IMR-90 (cell line): ENCODE results near the gene CACNA1D. TPM values are rescaled to one million over a fixed set of nuclear protein-coding genes. Genes with fewer than 3 reads are reported as not detected.

Experiments
- ATAC-seq: fragments of 200-7000 bp; cut with Tn5 transposase; 2 replicates; pipeline ENCODE4 v1.9.1; 2020; ENCODE audit warnings: low read depth, mild to moderate bottlenecking, moderate library complexity
- BruUV-seq: library from RNA; stranded (reverse); fragments of 400-500 nt; replicated peaks from 2 replicates; lab custom pipeline; 2021; lab: Mats Ljungman, UMichigan
- CTCF ChIA-PET: fragments of 300-600 bp; formaldehyde crosslinking; extraction: SDS; loops from one replicate; lab custom pipeline; 2021; ENCODE audit warnings: antibody characterized with exemption; lab: Yijun Ruan, JAX
- POLR2A ChIA-PET: fragments of 300-600 bp; sonication (Branson Sonifier 250); formaldehyde crosslinking; loops from one replicate; lab custom pipeline; 2022; ENCODE audit warnings: antibody characterized with exemption; ENCODE audit not compliant: unreplicated experiment; lab: Charles Lee
- DNase-seq: peaks from one replicate; pipeline ENCODE4 v3.0.0; 2013
- H2AFZ ChIP-seq: replicated peaks from 2 replicates; pipeline ENCODE3; 2013; ENCODE audit warnings: low read length, mild to moderate bottlenecking; ENCODE audit not compliant: poor library complexity
- H2AK5ac ChIP-seq: 2 replicates; pipeline ENCODE4 v1.6.1; 2013; ENCODE audit warnings: low read depth, low read length, inconsistent platforms
- H2AK9ac ChIP-seq: replicated peaks from 2 replicates; pipeline ENCODE3; 2013; ENCODE audit warnings: mild to moderate bottlenecking, low read depth, low read length, moderate library complexity; ENCODE audit not compliant: poor library complexity
- H2BK120ac ChIP-seq: 2 replicates; pipeline ENCODE4 v1.6.1; 2013; ENCODE audit warnings: low read depth, low read length, inconsistent platforms
- H2BK15ac ChIP-seq: 3 replicates; pipeline ENCODE4 v1.6.1; 2013; ENCODE audit warnings: low read depth, low read length, inconsistent platforms
- H2BK20ac ChIP-seq: 2 replicates; pipeline ENCODE4 v1.6.1; 2013; ENCODE audit warnings: low read depth, mild to moderate bottlenecking, inconsistent platforms, low read length, moderate library complexity
- H2BK5ac ChIP-seq: 2 replicates; pipeline ENCODE4 v1.6.1; 2013; ENCODE audit warnings: mild to moderate bottlenecking, low read depth, low read length, inconsistent platforms; ENCODE audit not compliant: poor library complexity, severe bottlenecking
- H3K14ac ChIP-seq: replicated peaks from 2 replicates; pipeline ENCODE4 v1.6.1; 2013; ENCODE audit warnings: low read depth, low read length, inconsistent platforms
- H3K18ac ChIP-seq: 2 replicates; pipeline ENCODE4 v1.6.1; 2013; ENCODE audit warnings: low read depth, low read length, control low read depth
- H3K23ac ChIP-seq: 2 replicates; pipeline ENCODE4 v1.6.1; 2013; ENCODE audit warnings: low read depth, low read length, inconsistent platforms
- H3K27ac ChIP-seq: 2 replicates; pipeline ENCODE4 v1.5.1; 2013; ENCODE audit warnings: mild to moderate bottlenecking, control low read depth, low read length; ENCODE audit not compliant: insufficient read depth
- H3K27me3 ChIP-seq: 2 replicates; pipeline ENCODE4 v1.6.1; 2013; ENCODE audit warnings: low read length; ENCODE audit not compliant: control insufficient read depth, insufficient read depth
- H3K36me3 ChIP-seq: 2 replicates; pipeline ENCODE4 v1.6.1; 2013; ENCODE audit warnings: low read length, mixed read lengths; ENCODE audit not compliant: control insufficient read depth, insufficient read depth
- H3K4ac ChIP-seq: 2 replicates; pipeline ENCODE4 v1.6.1; 2013; ENCODE audit warnings: low read depth, low read length, inconsistent platforms
- H3K4me1 ChIP-seq: 2 replicates; pipeline ENCODE4 v1.6.1; 2013; ENCODE audit warnings: low read length, mixed read lengths; ENCODE audit not compliant: control insufficient read depth, insufficient read depth
- H3K4me2 ChIP-seq: 2 replicates; pipeline ENCODE4 v1.6.1; 2013; ENCODE audit warnings: low read depth, mild to moderate bottlenecking, control low read depth, low read length, moderate library complexity
- H3K4me3 ChIP-seq: 2 replicates; pipeline ENCODE4 v1.5.1; 2013; ENCODE audit warnings: low read depth, mild to moderate bottlenecking, control low read depth, low read length, moderate library complexity; ENCODE audit not compliant: insufficient read depth
- H3K56ac ChIP-seq: 2 replicates; pipeline ENCODE4 v1.6.1; 2013; ENCODE audit warnings: low read length, inconsistent platforms; ENCODE audit not compliant: insufficient read depth; ENCODE audit errors: extremely low read depth
- H3K79me1 ChIP-seq, 2 experiments: 2 replicates each; pipeline ENCODE4 v1.6.1; 2013; ENCODE audit warnings: low read length in 2 of 2, inconsistent platforms in 1 of 2, low read depth in 1 of 2
- H3K9ac ChIP-seq: 2 replicates; pipeline ENCODE4 v1.6.1; 2013; ENCODE audit warnings: low read depth, low read length, control low read depth
- H3K9me1 ChIP-seq: 2 replicates; pipeline ENCODE4 v1.6.1; 2013; ENCODE audit warnings: low read length, inconsistent platforms; ENCODE audit not compliant: insufficient read depth
- H3K9me3 ChIP-seq: 2 replicates; pipeline ENCODE4 v1.6.1; 2013; ENCODE audit warnings: low read length; ENCODE audit not compliant: control insufficient read depth, insufficient read depth
- H4K20me1 ChIP-seq: 2 replicates; pipeline ENCODE4 v1.6.1; 2013; ENCODE audit warnings: low read length, inconsistent platforms; ENCODE audit not compliant: insufficient read depth
- H4K5ac ChIP-seq: 2 replicates; pipeline ENCODE4 v1.6.1; 2013; ENCODE audit warnings: mild to moderate bottlenecking, low read depth, low read length, control low read depth
- H4K8ac ChIP-seq, 2 experiments: 2 replicates each; pipeline ENCODE4 v1.6.1; 2013; ENCODE audit warnings: low read depth in 2 of 2, low read length in 2 of 2, control low read depth in 1 of 2, inconsistent platforms in 1 of 2
- H4K91ac ChIP-seq: 2 replicates; pipeline ENCODE4 v1.6.1; 2013; ENCODE audit warnings: low read depth, low read length, inconsistent platforms; ENCODE audit not compliant: insufficient read depth
- CHD1 ChIP-seq: IDR thresholded peaks from 2 replicates; pipeline ENCODE4 v1.6.1; 2012; ENCODE audit warnings: low read depth, low read length, improper control_type of control experiment
- ELK1 ChIP-seq: fragments of 150-350 bp; IDR thresholded peaks from 2 replicates; pipeline ENCODE4 v1.6.1; 2016; ENCODE audit warnings: low read depth, mild to moderate bottlenecking, low read length, moderate library complexity, borderline replicate concordance
- POLR2A ChIP-seq: IDR thresholded peaks from 2 replicates; pipeline ENCODE4 v1.6.1; 2012; ENCODE audit warnings: mild to moderate bottlenecking, low read depth, low read length
- RFX5 ChIP-seq: IDR thresholded peaks from 2 replicates; pipeline ENCODE4 v1.8.0; 2012; ENCODE audit warnings: low read depth, mild to moderate bottlenecking, low read length, moderate library complexity
- WGBS, 2 experiments: methylation state at CpG; one replicate each; pipeline versions ENCODE4 v1.1.5 to v1.1.7; 2013; ENCODE audit warnings: missing lambda C conversion rate in 2 of 2; ENCODE audit not compliant: insufficient read length in 1 of 2; ENCODE audit errors: extremely low coverage in 2 of 2; 5-methylcytosine and 5-hydroxymethylcytosine counted together
- dilution Hi-C: fragments of 300-500 bp; cut with HindIII; formaldehyde crosslinking; loops from one replicate; pipeline ENCODE4 v1.14.3; 2018; ENCODE audit warnings: low sequenced_read_pairs; ENCODE audit not compliant: unreplicated experiment
- in situ Hi-C: fragments of 300-500 bp; cut with MboI; formaldehyde crosslinking; loops from 3 replicates; pipeline ENCODE4 v1.14.3; 2019; ENCODE audit warnings: low sequenced_read_pairs, inconsistent platforms, mixed read lengths
- intact Hi-C: fragments of 100-400 bp; cut with micrococcal nuclease; formaldehyde crosslinking; loops from 2 replicates; pipeline ENCODE4 v1.10.0; 2022
- polyA plus RNA-seq, 3 experiments: library from polyadenylated mRNA; depleted of rRNA; stranded (reverse); fragments of >200 nt; gene quantifications; 2 replicates each; pipeline ENCODE4 v1.2.3, GENCODE V29; 2012; ENCODE audit warnings: low replicate concordance in 1 of 3
- total RNA-seq: library from RNA; depleted of rRNA; stranded (reverse); fragments of >200 nt; gene quantifications from 2 replicates; pipeline ENCODE4 v1.2.3, GENCODE V29; 2012
- TF ChIP-seq, protein P1 (sequence below): fragments of 150-350 bp; IDR thresholded peaks from 2 replicates; pipeline ENCODE4 v1.6.1; 2017; ENCODE audit warnings: mild to moderate bottlenecking, antibody characterized with exemption, low read length, low read depth

CACNA1D gene
- total and polyA plus RNA-seq, 2 of the 4 experiments (the other 2 are of a cell fraction), result 0.07 TPM; not detected in 1

- H2BK5ac ChIP-seq, result no peak overlapping the region
- ATAC-seq (no peak), DNase-seq (no peak)
- H3K56ac ChIP-seq, result no peak overlapping the region
- dilution Hi-C loops (no loop called here), in situ Hi-C loops (no loop called here), intact Hi-C loops (loop anchor here (10.0 kb wide), 1 partner anchor 175 kb away; no protein-coding TSS in a partner anchor)
- WGBS, 2 experiments, result 3 to 100% methylated on average over 2 to 5 of the region's 7 CpGs
- H3K27me3 ChIP-seq, result peaks cover 23% of the 10 kb centered on the region
- H3K4me3 ChIP-seq, result no peak overlapping the region
- no peak overlapping the region for H3K4ac ChIP-seq
- no peak overlapping the region for H3K9ac ChIP-seq
- H4K91ac ChIP-seq, result no peak overlapping the region
- no peak overlapping the region for H3K27ac ChIP-seq
- no peak overlapping the region for H2AK5ac ChIP-seq
- no peak overlapping the region for H4K5ac ChIP-seq
- H4K8ac ChIP-seq, result no peak overlapping the region
- ChIA-PET CTCF (no interaction called here), POLR2A (no interaction called here)
- no peaks in the 10 kb centered on the region for H3K79me1 ChIP-seq
- no peak overlapping the region for H2BK15ac ChIP-seq
- no peak overlapping the region for H3K23ac ChIP-seq
- no peak overlapping the region for H3K4me2 ChIP-seq
- H2AK9ac ChIP-seq, result no peak overlapping the region
- no peaks in the 10 kb centered on the region for H3K9me1 ChIP-seq
- no peak overlapping the region for H2AFZ ChIP-seq
- no peak overlapping the region for H3K18ac ChIP-seq
- BruUV-seq, result no TSS peak
- no peak for TF ChIP-seq ELK1
- TF ChIP-seq, protein P1, sequence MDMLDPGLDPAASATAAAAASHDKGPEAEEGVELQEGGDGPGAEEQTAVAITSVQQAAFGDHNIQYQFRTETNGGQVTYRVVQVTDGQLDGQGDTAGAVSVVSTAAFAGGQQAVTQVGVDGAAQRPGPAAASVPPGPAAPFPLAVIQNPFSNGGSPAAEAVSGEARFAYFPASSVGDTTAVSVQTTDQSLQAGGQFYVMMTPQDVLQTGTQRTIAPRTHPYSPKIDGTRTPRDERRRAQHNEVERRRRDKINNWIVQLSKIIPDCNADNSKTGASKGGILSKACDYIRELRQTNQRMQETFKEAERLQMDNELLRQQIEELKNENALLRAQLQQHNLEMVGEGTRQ, result no peak
- no peak for TF ChIP-seq POLR2A
- no peak for TF ChIP-seq RFX5
- TF ChIP-seq CHD1, result no peak
- H3K9me3 ChIP-seq, result no peaks in the 10 kb centered on the region
- no peak overlapping the region for H2BK120ac ChIP-seq
- H2BK20ac ChIP-seq, result no peak overlapping the region
- no peaks in the 10 kb centered on the region for H3K36me3 ChIP-seq
- no peaks in the 10 kb centered on the region for H3K4me1 ChIP-seq
- no peaks in the 10 kb centered on the region for H4K20me1 ChIP-seq
- H3K14ac ChIP-seq, result no peak overlapping the region
These were observed 4.5 kb upstream of the CACNA1D start for GRCh38 chr3:53489787-53490458.
